NCI-H526 treated with DMSO at 0.1 percent for 48 hours (cell line): Measurements from ENCODE around the gene BDH1.
A peak's percentile ranks its signal among the peaks of the same experiment; 100 is the strongest.
"Not testable (repeated sequence)": the region's sequence is repeated elsewhere in the genome, so short reads cannot be mapped to it uniquely, and the experiment has no call there.

ENCODE experiments used
- DNase-seq: peaks from one replicate; lab custom pipeline; 2025; lab: John Stamatoyannopoulos, UW

BDH1 gene

GRCh38 chr3:197520311-197521276 lies 35.2 kb downstream of the BDH1 start:
- DNase-seq: peak; percentile 61

GRCh38 chr3:197519801-197520211 lies 36.0 kb downstream of the BDH1 start:
- no peak for DNase-seq

GRCh38 chr3:197518881-197519421 lies 36.8 kb downstream of the BDH1 start:
- no peak for DNase-seq

- DNase-seq: not testable (repeated sequence)
Measured at GRCh38 chr3:197517922-197518683, 37.7 kb downstream of the BDH1 start.

GRCh38 chr3:197516890-197517606 lies 38.7 kb downstream of the BDH1 start:
- not testable (repeated sequence) for DNase-seq

GRCh38 chr3:197516517-197516889 lies 39.3 kb downstream of the BDH1 start:
- no peak for DNase-seq

- DNase-seq: no peak
Measured at GRCh38 chr3:197514786-197515355, 40.9 kb downstream of the BDH1 start.

- no peak for DNase-seq
Measured at GRCh38 chr3:197513953-197514785, 41.6 kb downstream of the BDH1 start.

- DNase-seq: no peak
Measured at GRCh38 chr3:197512691-197513571, 42.8 kb downstream of the BDH1 start.

GRCh38 chr3:197511853-197512635 lies 43.7 kb downstream of the BDH1 start:
- no peak for DNase-seq

- DNase-seq: no peak
Measured at GRCh38 chr3:197511130-197511529, 44.6 kb downstream of the BDH1 start.

- no peak for DNase-seq
Measured at GRCh38 chr3:197510642-197511018, 45.1 kb downstream of the BDH1 start.

GRCh38 chr3:197508924-197509775 lies 46.6 kb downstream of the BDH1 start:
- no peak for DNase-seq

- no peak for DNase-seq
Measured at GRCh38 chr3:197508461-197508860, 47.3 kb downstream of the BDH1 start.

- no peak for DNase-seq
Measured at GRCh38 chr3:197508051-197508451, 47.7 kb downstream of the BDH1 start.

GRCh38 chr3:197507541-197507940 lies 48.2 kb downstream of the BDH1 start:
- no peak for DNase-seq

GRCh38 chr3:197507081-197507480 lies 48.7 kb downstream of the BDH1 start:
- no peak for DNase-seq
